H1 (cell line): ENCODE measurements around the gene LIPE. TPM values are rescaled to one million over a fixed set of nuclear protein-coding genes. Genes with fewer than 3 reads are reported as not detected.

ENCODE experiments used
- CTCF ChIA-PET: fragments of 300-600 bp; sonication (Branson Sonifier 250); formaldehyde crosslinking; loops from one replicate; lab custom pipeline; 2021; ENCODE audit not compliant: partially characterized antibody; lab: Charles Lee
- POLR2A ChIA-PET: fragments of 300-600 bp; sonication (Branson Sonifier 250); formaldehyde crosslinking; loops from one replicate; lab custom pipeline; 2021; ENCODE audit warnings: inconsistent platforms; ENCODE audit not compliant: partially characterized antibody; lab: Charles Lee
- DNase-seq, 2 experiments: peaks; one replicate each; pipeline versions ENCODE4 v3.0.0 to v3.0.0-alpha.2; 2010 to 2022; ENCODE audit warnings: low spot score in 2 of 2, low read depth in 1 of 2, mixed read lengths in 1 of 2
- FAIRE-seq: peaks from 2 replicates; lab custom pipeline; 2011; peaks lifted over from hg19 to GRCh38; lab: Jason Lieb, UNC
- H2AFZ ChIP-seq: 2 replicates; pipeline ENCODE4 v1.8.1; 2012; ENCODE audit warnings: low read length, inconsistent platforms
- H2AK5ac ChIP-seq: 2 replicates; pipeline ENCODE4 v1.6.1; 2013; ENCODE audit warnings: low read depth, low read length
- H2BK120ac ChIP-seq: replicated peaks from 2 replicates; pipeline ENCODE3; 2013; ENCODE audit warnings: low read depth, low read length, inconsistent platforms
- H2BK12ac ChIP-seq: 2 replicates; pipeline ENCODE4 v1.6.1; 2013; ENCODE audit warnings: low read depth, low read length
- H2BK15ac ChIP-seq: 2 replicates; pipeline ENCODE4 v1.6.1; 2013; ENCODE audit warnings: low read length
- H2BK20ac ChIP-seq: 2 replicates; pipeline ENCODE4 v1.6.1; 2013; ENCODE audit warnings: low read length
- H2BK5ac ChIP-seq: 2 replicates; pipeline ENCODE4 v1.6.1; 2013; ENCODE audit warnings: low read depth, low read length
- H3K14ac ChIP-seq: 2 replicates; pipeline ENCODE4 v1.6.1; 2013; ENCODE audit warnings: inconsistent platforms; ENCODE audit not compliant: insufficient read length
- H3K18ac ChIP-seq: 2 replicates; pipeline ENCODE4 v1.6.1; 2013; ENCODE audit warnings: low read length; ENCODE audit errors: extremely low read depth
- H3K23ac ChIP-seq: 2 replicates; pipeline ENCODE4 v1.6.1; 2013; ENCODE audit warnings: inconsistent platforms; ENCODE audit not compliant: insufficient read length
- H3K23me2 ChIP-seq: 2 replicates; pipeline ENCODE4 v1.6.1; 2013; ENCODE audit warnings: low read depth, low read length
- H3K27ac ChIP-seq: 2 replicates; pipeline ENCODE4 v1.6.1; 2011; ENCODE audit warnings: low read depth, low read length, inconsistent platforms
- H3K27me3 ChIP-seq, 4 experiments: replicated peaks in 1 of 4; 1 replicate in 1 of 4; 2 replicates in 3 of 4; pipeline versions ENCODE4 v1.6.1 to v1.8.1; 2011 to 2013; ENCODE audit warnings: low read length in 3 of 4, mild to moderate bottlenecking in 3 of 4, inconsistent platforms in 2 of 4, mixed read lengths in 2 of 4, moderate library complexity in 1 of 4; ENCODE audit not compliant: control insufficient read depth in 3 of 4, insufficient read depth in 3 of 4; ENCODE audit errors: extremely low read depth in 1 of 4
- H3K36me3 ChIP-seq, 4 experiments: 2 replicates each; pipeline versions ENCODE4 v1.6.1 to v1.8.1; 2011 to 2013; ENCODE audit warnings: mild to moderate bottlenecking in 4 of 4, low read length in 3 of 4, moderate library complexity in 2 of 4, control low read depth in 1 of 4, inconsistent platforms in 1 of 4; ENCODE audit not compliant: insufficient read depth in 4 of 4, control insufficient read depth in 2 of 4
- H3K4ac ChIP-seq: replicated peaks from 2 replicates; pipeline ENCODE3; 2013; ENCODE audit warnings: low read length, low read depth, mixed read lengths, inconsistent platforms; ENCODE audit not compliant: insufficient read length
- H3K4me1 ChIP-seq, 4 experiments: replicated peaks in 1 of 4; 1 replicate in 1 of 4; 2 replicates in 3 of 4; pipeline versions ENCODE4 v1.6.1 to v1.8.1; 2011 to 2013; ENCODE audit warnings: low read length in 3 of 4, inconsistent platforms in 2 of 4, mixed read lengths in 1 of 4; ENCODE audit not compliant: insufficient read depth in 4 of 4, control insufficient read depth in 3 of 4
- H3K4me2 ChIP-seq, 2 experiments: 2 replicates each; pipeline versions ENCODE4 v1.6.1 to v1.8.1; 2011 to 2013; ENCODE audit warnings: low read depth in 2 of 2, low read length in 2 of 2, control low read depth in 1 of 2, inconsistent platforms in 1 of 2, mild to moderate bottlenecking in 1 of 2; ENCODE audit not compliant: insufficient read depth in 1 of 2
- H3K4me3 ChIP-seq, 4 experiments: fragments of 200-600, 300-600 bp in 1 of 4; sonication (generic), shearing (Covaris generic), sonication (Bioruptor Twin) in 1 of 4; 2 replicates each; pipeline versions ENCODE4 v1.5.1 to v1.8.1; 2011 to 2016; ENCODE audit warnings: low read length in 4 of 4, low read depth in 3 of 4, control low read depth in 2 of 4, inconsistent platforms in 2 of 4, mild to moderate bottlenecking in 2 of 4, mixed read lengths in 1 of 4, moderate library complexity in 1 of 4; ENCODE audit not compliant: insufficient read depth in 2 of 4; ENCODE audit errors: extremely low read depth in 1 of 4
- H3K56ac ChIP-seq: replicated peaks from 2 replicates; pipeline ENCODE3; 2013; ENCODE audit warnings: low read depth, mild to moderate bottlenecking, mixed read lengths, low read length, inconsistent platforms; ENCODE audit not compliant: insufficient read length
- H3K79me1 ChIP-seq: 2 replicates; pipeline ENCODE4 v1.6.1; 2013; ENCODE audit warnings: low read depth, low read length, control low read depth
- H3K79me2 ChIP-seq, 2 experiments: 2 replicates each; pipeline versions ENCODE4 v1.6.1 to v1.8.1; 2012 to 2013; ENCODE audit warnings: low read length in 2 of 2, mild to moderate bottlenecking in 2 of 2, inconsistent platforms in 1 of 2; ENCODE audit not compliant: insufficient read depth in 2 of 2, control insufficient read depth in 1 of 2
- H3K9ac ChIP-seq, 4 experiments: replicated peaks in 1 of 4; 1 replicate in 1 of 4; 2 replicates in 3 of 4; pipeline versions ENCODE4 v1.6.1 to v1.8.1; 2011 to 2013; ENCODE audit warnings: low read depth in 3 of 4, low read length in 3 of 4, control low read depth in 2 of 4, mild to moderate bottlenecking in 2 of 4, moderate library complexity in 2 of 4, inconsistent platforms in 1 of 4; ENCODE audit errors: extremely low read depth in 1 of 4
- H3K9me3 ChIP-seq, 2 experiments: 2 replicates each; pipeline versions ENCODE4 v1.6.1 to v1.8.1; 2012 to 2013; ENCODE audit warnings: mild to moderate bottlenecking in 2 of 2, moderate library complexity in 2 of 2, control low read depth in 1 of 2, inconsistent platforms in 1 of 2, low read depth in 1 of 2, low read length in 1 of 2, mixed read lengths in 1 of 2; ENCODE audit not compliant: insufficient read depth in 2 of 2
- H4K20me1 ChIP-seq, 2 experiments: replicated peaks in 1 of 2; 2 replicates each; pipeline versions ENCODE3 to v1.8.1; 2011 to 2013; ENCODE audit warnings: inconsistent platforms in 2 of 2, low read length in 2 of 2, mild to moderate bottlenecking in 1 of 2; ENCODE audit not compliant: insufficient read depth in 2 of 2, control insufficient read depth in 1 of 2
- H4K5ac ChIP-seq: 2 replicates; pipeline ENCODE4 v1.6.1; 2013; ENCODE audit warnings: low read length, low read depth, mixed read lengths, inconsistent platforms; ENCODE audit not compliant: insufficient read length
- H4K8ac ChIP-seq: 2 replicates; pipeline ENCODE4 v1.8.0; 2013; ENCODE audit warnings: mild to moderate bottlenecking, moderate library complexity, low read length, inconsistent platforms; ENCODE audit not compliant: insufficient read depth; ENCODE audit errors: extremely low read depth
- H4K91ac ChIP-seq: replicated peaks from 2 replicates; pipeline ENCODE3; 2013; ENCODE audit warnings: low read length, mixed read lengths, inconsistent platforms; ENCODE audit not compliant: insufficient read length
- BACH1 ChIP-seq: IDR thresholded peaks from 2 replicates; pipeline ENCODE4 v1.6.1; 2012; ENCODE audit warnings: low read length, improper control_type of control experiment
- JUND ChIP-seq: IDR thresholded peaks from 2 replicates; pipeline ENCODE4 v1.6.1; 2011; ENCODE audit warnings: mild to moderate bottlenecking, improper control_type of control experiment, low read length
- POLR2AphosphoS5 ChIP-seq: IDR thresholded peaks from 2 replicates; pipeline ENCODE4 v1.6.1; 2011; ENCODE audit warnings: low read depth, low read length
- SAP30 ChIP-seq: fragments of 300-600 bp; sonication (generic); IDR thresholded peaks from 2 replicates; pipeline ENCODE4 v1.7.1; 2012; ENCODE audit warnings: low read length, moderate library complexity, mild to moderate bottlenecking, inconsistent platforms; ENCODE audit not compliant: insufficient read depth, insufficient replicate concordance
- SIRT6 ChIP-seq: IDR thresholded peaks from one replicate; pipeline ENCODE4 v1.7.1; 2012; ENCODE audit warnings: low read length, inconsistent platforms
- WGBS, 2 experiments: shearing (Covaris generic) in 1 of 2; methylation state at CpG; one replicate each; pipeline versions ENCODE4 v1.1.6 to v1.1.7; 2013 to 2015; ENCODE audit warnings: low lambda C conversion rate in 2 of 2, mixed read lengths in 2 of 2, inconsistent platforms in 1 of 2, low coverage in 1 of 2, missing lambda C conversion rate in 1 of 2; ENCODE audit not compliant: insufficient replicate concordance in 2 of 2, insufficient coverage in 1 of 2, insufficient read length in 1 of 2; ENCODE audit errors: extremely low coverage in 1 of 2, missing lambda C conversion rate in 1 of 2; 5-methylcytosine and 5-hydroxymethylcytosine counted together
- polyA plus RNA-seq, 7 experiments: library from polyadenylated mRNA; depleted of rRNA in 3 of 7; stranded (reverse) in 5 of 7; unstranded in 2 of 7; fragments of >200 nt in 5 of 7; fragments of 200-250 nt in 2 of 7; gene quantifications; 1 replicate in 5 of 7; 2 replicates in 1 of 7; 4 replicates in 1 of 7; pipeline versions ENCODE4 v1.2.1 to v1.2.3, GENCODE V29; 2011 to 2013; ENCODE audit warnings: missing spikeins in 2 of 7, mixed read lengths in 2 of 7
- total RNA-seq: library from RNA; stranded (reverse); fragmentation: NEBNext Ultra II Directional; extraction: Animal tissue kit (Norgen Biotek cat#: 25700); gene quantifications from 2 replicates; pipeline ENCODE4 v1.2.1, GENCODE V29; 2021

LIPE gene
- total and polyA plus RNA-seq, 2 of the 8 experiments (the other 6 are each of a cell fraction or from before 2014, with no cell fraction given), result 8.7 to 15.9 TPM

- Histone ChIP-seq H2BK5ac (no peak overlapping the region), H3K4me3 (no peak overlapping the region), H2BK120ac (no peak overlapping the region), H4K5ac (no peak overlapping the region), H3K9me3 (peaks cover 4 to 9% of the 10 kb centered on the region in 2 experiments), H2AK5ac (no peak overlapping the region), H4K8ac (no peak overlapping the region), H3K79me2 (no peaks in the 10 kb centered on the region), H3K9ac (no peak overlapping the region), H3K14ac (no peak overlapping the region), H3K79me1 (no peaks in the 10 kb centered on the region), H3K36me3 (no peaks in the 10 kb centered on the region), H3K18ac (no peak overlapping the region), H3K56ac (no peak overlapping the region), H3K23me2 (peaks cover 7% of the 10 kb centered on the region; the same call in 1 of the 2 replicates), H2BK20ac (no peak overlapping the region), H4K91ac (no peak overlapping the region), H2BK12ac (no peak overlapping the region), H3K27ac (no peak overlapping the region), H4K20me1 (peaks cover under 1 to 6% of the 10 kb centered on the region in 2 experiments), H3K4me1 (peaks cover 0 to 13% (median 4%) of the 10 kb centered on the region in 4 experiments; a peak in 5 of 7 replicates), H3K4ac (no peak overlapping the region), H2AFZ (no peak overlapping the region), H3K23ac (no peak overlapping the region), H3K27me3 (peaks cover 13 to 38% (median 31%) of the 10 kb centered on the region in 4 experiments), H2BK15ac (no peak overlapping the region), H3K4me2 (no peak overlapping the region)
- FAIRE-seq (no peak), DNase-seq (no peak)
- POLR2A ChIA-PET, result no interaction called here
- CTCF ChIA-PET, result interaction anchor here (0.9 to 10.3 kb wide), 4 partner anchors 9 to 25 kb away, joined by 3 to 101 read pairs (median 30); partner anchors contain the start of gene CXCL17
- TF ChIP-seq JUND (no peak), POLR2AphosphoS5 (no peak), SIRT6 (no peak), SAP30 (no peak), BACH1 (no peak)
- 93% methylated on average over 3 of the region's 3 CpGs; no CpG with 5 or more reads in 1 of the 2 experiments for WGBS, 2 experiments
Observed at GRCh38 chr19:42426643-42427042, 545 bp downstream of the LIPE start.
